ENCODE results near the gene JUN.

GRCh38 chr1:58791106-58791505, 7.3 kb upstream of the JUN start:
- TF ChIP-seq CTCF (conservative IDR thresholded peaks at IDR 0.05; ENCODE audit: low read depth, low read length) (no peak), POLR2A (IDR thresholded peaks at IDR 0.05; ENCODE audit: low read depth, low read length) (no peak), USF2 (IDR thresholded peaks at IDR 0.05; ENCODE audit: low read depth, low read length) (no peak), CHD1 (IDR thresholded peaks at IDR 0.05; ENCODE audit: low read depth, low read length) (no peak)

Data from IMR-90 (cell line).